Left ventricle myocardium inferior (tissue), 1 donor: ENCODE data around the gene PEMT. TPM values are rescaled to one million over a fixed set of nuclear protein-coding genes. Genes with fewer than 3 reads are reported as not detected.

ENCODE experiments used
- DNase-seq: peaks from one replicate; pipeline ENCODE4 v3.0.0-alpha.2; 2020
- H3K27ac ChIP-seq: fragments of 200-600 bp; replicated peaks from 2 replicates; pipeline ENCODE4 v1.8.0; 2021
- H3K27me3 ChIP-seq: fragments of 200-600 bp; 2 replicates; pipeline ENCODE4 v1.8.0; 2021; ENCODE audit warnings: low read depth
- H3K36me3 ChIP-seq: fragments of 200-600 bp; 2 replicates; pipeline ENCODE4 v1.8.0; 2021
- H3K4me1 ChIP-seq: fragments of 200-600 bp; 2 replicates; pipeline ENCODE4 v1.8.0; 2021
- H3K4me3 ChIP-seq: fragments of 200-600 bp; 2 replicates; pipeline ENCODE4 v1.8.0; 2021; ENCODE audit warnings: mild to moderate bottlenecking, moderate library complexity
- H3K9me3 ChIP-seq: fragments of 200-600 bp; replicated peaks from 2 replicates; pipeline ENCODE4 v1.8.0; 2021
- CTCF ChIP-seq: fragments of 200-600 bp; IDR thresholded peaks from 2 replicates; pipeline ENCODE4 v1.8.0; 2021; ENCODE audit warnings: antibody characterized with exemption, mild to moderate bottlenecking, borderline replicate concordance
- intact Hi-C: fragments of 100-400 bp; cut with micrococcal nuclease; formaldehyde crosslinking; loops from one replicate; pipeline ENCODE4 v1.11.0; 2022
- total RNA-seq: library from RNA; stranded (reverse); fragmentation: NEBNext Ultra II Directional; extraction: Animal tissue kit (Norgen Biotek cat#: 25700); gene quantifications from one replicate; pipeline ENCODE4 v1.2.1, GENCODE V29; 2021
- donor health status: DM: no; HTN: yes; CAD: no; lungs with severe emphysema.

Gene PEMT
- total RNA-seq, 1 donor from 2014 or later, result 18.8 TPM

GRCh38 chr17:17533901-17534441 lies 57.5 kb downstream of the PEMT start:
- Histone ChIP-seq H3K27ac (no peak overlapping the region), H3K9me3 (peaks cover 7% of the 10 kb centered on the region), H3K4me3 (no peak overlapping the region), H3K4me1 (peaks cover 42% of the 10 kb centered on the region), H3K27me3 (no peaks in the 10 kb centered on the region), H3K36me3 (no peaks in the 10 kb centered on the region)
- intact Hi-C loops, result no loop called here
- no peak for DNase-seq
- no peak for TF ChIP-seq CTCF

GRCh38 chr17:17532991-17533390 lies 58.5 kb downstream of the PEMT start:
- Histone ChIP-seq H3K4me1 (peaks cover 42% of the 10 kb centered on the region), H3K36me3 (no peaks in the 10 kb centered on the region), H3K27me3 (no peaks in the 10 kb centered on the region), H3K27ac (no peak overlapping the region), H3K9me3 (peaks cover 7% of the 10 kb centered on the region), H3K4me3 (no peak overlapping the region)
- no peak for TF ChIP-seq CTCF
- intact Hi-C loops, result no loop called here
- DNase-seq, result no peak

DNA sequence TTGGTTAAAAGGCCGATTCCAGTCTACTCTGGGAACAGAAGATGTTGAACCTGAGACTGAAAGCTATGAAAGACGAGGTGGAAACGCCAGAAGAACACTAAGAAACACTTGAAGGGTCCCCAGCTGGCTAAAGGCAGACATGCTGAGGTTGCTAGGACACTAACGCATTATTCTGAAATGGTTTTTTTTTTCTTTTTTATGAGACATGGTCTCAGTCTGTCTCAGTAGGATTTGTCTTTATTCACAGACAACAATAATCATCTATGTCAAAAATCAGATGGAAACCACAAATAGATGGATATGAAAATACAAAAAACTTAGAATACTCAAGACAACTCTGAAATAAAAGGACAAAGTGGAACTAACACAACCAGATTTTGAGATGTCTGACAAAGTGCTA lies 60.4 kb downstream of the PEMT start:
- TF ChIP-seq CTCF, result no peak
- Histone ChIP-seq H3K36me3 (no peaks in the 10 kb centered on the region), H3K4me3 (no peak overlapping the region), H3K27ac (no peak overlapping the region), H3K9me3 (peaks cover 7% of the 10 kb centered on the region), H3K4me1 (peaks cover 40% of the 10 kb centered on the region), H3K27me3 (no peaks in the 10 kb centered on the region)
- intact Hi-C loops, result no loop called here
- no peak for DNase-seq

DNA sequence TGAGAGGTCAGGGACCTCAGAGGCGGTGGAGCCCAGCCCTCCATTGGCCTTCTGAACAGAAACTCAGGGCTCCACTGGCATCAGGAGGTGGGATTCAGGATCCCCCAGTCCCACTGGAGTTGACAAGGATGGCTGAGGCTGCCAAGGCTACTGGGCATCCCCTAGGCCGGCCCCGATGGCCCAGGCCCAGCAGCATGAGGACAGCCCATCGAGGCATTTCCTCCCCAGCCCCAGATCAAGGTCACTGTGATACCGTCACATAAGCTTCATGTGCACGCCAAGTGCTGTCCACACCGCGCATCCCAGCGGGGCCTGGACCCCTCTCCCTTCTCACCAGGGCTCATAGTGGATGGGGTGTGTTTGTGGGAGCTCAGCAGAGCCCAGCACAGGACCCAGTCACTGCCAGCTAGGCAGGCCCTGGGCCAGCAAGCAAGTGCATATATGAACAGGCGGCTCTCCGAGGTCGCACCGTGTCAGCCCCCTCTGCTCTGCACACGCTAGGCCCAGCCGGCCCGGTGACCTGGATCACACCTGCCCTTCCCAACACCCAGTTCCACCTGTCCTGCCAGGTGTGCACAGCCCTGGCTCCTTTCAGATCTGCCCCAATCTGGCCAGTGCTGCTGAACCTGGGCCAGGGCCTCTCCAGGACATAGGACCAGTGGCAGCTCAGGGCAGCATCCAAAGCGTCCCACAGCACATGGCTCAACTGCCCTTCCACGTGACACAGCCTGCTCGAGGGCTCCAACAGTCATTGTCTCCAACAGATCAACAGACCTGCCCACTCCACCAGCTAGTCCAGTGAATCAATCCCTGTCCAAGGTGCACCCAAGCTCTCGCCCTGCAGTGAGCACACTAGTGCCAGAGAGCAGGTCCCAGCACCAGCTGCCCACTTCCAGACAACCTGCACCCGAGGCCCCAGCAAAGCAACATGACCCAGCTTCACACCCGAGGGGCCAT lies 62.5 kb downstream of the PEMT start:
- Histone ChIP-seq H3K27ac (peak overlapping the region; percentile 88), H3K9me3 (peaks cover 7% of the 10 kb centered on the region), H3K4me1 (peaks cover 34% of the 10 kb centered on the region), H3K4me3 (no peak overlapping the region), H3K36me3 (no peaks in the 10 kb centered on the region), H3K27me3 (no peaks in the 10 kb centered on the region)
- no peak for TF ChIP-seq CTCF
- no peak for DNase-seq
- intact Hi-C loops, result no loop called here

GRCh38 chr17:17527956-17528500 lies 63.5 kb downstream of the PEMT start:
- Histone ChIP-seq H3K4me1 (peaks cover 34% of the 10 kb centered on the region), H3K36me3 (no peaks in the 10 kb centered on the region), H3K4me3 (no peak overlapping the region), H3K27ac (peak overlapping the region; percentile 88), H3K9me3 (peaks cover 7% of the 10 kb centered on the region), H3K27me3 (no peaks in the 10 kb centered on the region)
- intact Hi-C loops, result no loop called here
- no peak for TF ChIP-seq CTCF
- no peak for DNase-seq
